Neutrophil (primary cell): ENCODE measurements around the gene PITPNC1.
"Not testable (repeated sequence)": the region's sequence is repeated elsewhere in the genome, so short reads cannot be mapped to it uniquely, and the experiment has no call there.

Experiments
- H3K27ac ChIP-seq: fragments of 200-600 bp; sonication (generic); 2 replicates; pipeline ENCODE4 v1.5.1; 2016; ENCODE audit warnings: mild to moderate bottlenecking, moderate library complexity
- H3K27me3 ChIP-seq: fragments of 200-600 bp; sonication (generic); 2 replicates; pipeline ENCODE4 v1.6.0; 2016; ENCODE audit warnings: mild to moderate bottlenecking
- H3K36me3 ChIP-seq: fragments of 200-600 bp; sonication (generic); 2 replicates; pipeline ENCODE4 v1.5.1; 2017
- H3K4me1 ChIP-seq, 2 experiments: fragments of 200-600 bp in 1 of 2; sonication (generic) in 1 of 2; 1 replicate in 1 of 2; 2 replicates in 1 of 2; pipeline versions ENCODE4 v1.5.1 to v1.6.1; 2013 to 2016; ENCODE audit warnings: low read depth in 1 of 2, low read length in 1 of 2, mild to moderate bottlenecking in 1 of 2, moderate library complexity in 1 of 2; ENCODE audit not compliant: control insufficient read depth in 1 of 2, insufficient read depth in 1 of 2
- H3K4me3 ChIP-seq, 2 experiments: fragments of 200-600 bp in 1 of 2; sonication (generic) in 1 of 2; 1 replicate in 1 of 2; 2 replicates in 1 of 2; pipeline ENCODE4 v1.5.1; 2013 to 2016; ENCODE audit warnings: low read depth in 1 of 2, low read length in 1 of 2, mild to moderate bottlenecking in 1 of 2, moderate library complexity in 1 of 2
- H3K9me3 ChIP-seq: fragments of 200-600 bp; sonication (generic); 2 replicates; pipeline ENCODE4 v1.5.1; 2016
- CTCF ChIP-seq: fragments of 200-600 bp; sonication (generic); IDR thresholded peaks from 2 replicates; pipeline ENCODE4 v1.5.1; 2016; ENCODE audit warnings: antibody characterized with exemption

Gene PITPNC1

GRCh38 chr17:67491009-67491680 is 114.1 kb downstream of the PITPNC1 start:
- no peak overlapping the region for H3K4me3 ChIP-seq
- no peak overlapping the region for H3K27ac ChIP-seq
- H3K4me1 ChIP-seq, result peaks cover 11 to 16% of the 10 kb centered on the region in 2 experiments

GRCh38 chr17:67491681-67492024 is 114.6 kb downstream of the PITPNC1 start:
- H3K4me3 ChIP-seq, result no peak overlapping the region
- no peaks in the 10 kb centered on the region for H3K9me3 ChIP-seq
- peaks cover 5% of the 10 kb centered on the region for H3K27me3 ChIP-seq
- H3K4me1 ChIP-seq, result peaks cover 8 to 12% of the 10 kb centered on the region in 2 experiments
- H3K36me3 ChIP-seq, result no peaks in the 10 kb centered on the region
- H3K27ac ChIP-seq, result no peak overlapping the region
- TF ChIP-seq CTCF, result no peak

More at GRCh38 chr17:67491009-67491680, 114.1 kb downstream of the PITPNC1 start:
- no peak for TF ChIP-seq CTCF
- H3K27me3 ChIP-seq, result peaks cover 5% of the 10 kb centered on the region
- no peaks in the 10 kb centered on the region for H3K36me3 ChIP-seq
- H3K9me3 ChIP-seq, result no peaks in the 10 kb centered on the region

- H3K36me3 ChIP-seq, result no peaks in the 10 kb centered on the region
- no peak for TF ChIP-seq CTCF
- no peak overlapping the region for H3K27ac ChIP-seq
- peaks cover 5% of the 10 kb centered on the region for H3K27me3 ChIP-seq
- no peak overlapping the region for H3K4me3 ChIP-seq
- peaks cover 2 to 6% of the 10 kb centered on the region in 2 experiments for H3K4me1 ChIP-seq
- H3K9me3 ChIP-seq, result no peaks in the 10 kb centered on the region
These were observed 115.2 kb downstream of the PITPNC1 start for GRCh38 chr17:67492251-67492740.

- TF ChIP-seq CTCF, result no peak
- H3K4me1 ChIP-seq, result no peaks in the 10 kb centered on the region
- H3K36me3 ChIP-seq, result no peaks in the 10 kb centered on the region
- no peak overlapping the region for H3K27ac ChIP-seq
- H3K4me3 ChIP-seq, result no peak overlapping the region
- no peaks in the 10 kb centered on the region for H3K9me3 ChIP-seq
- H3K27me3 ChIP-seq, result peaks cover 5% of the 10 kb centered on the region
These were observed 115.9 kb downstream of the PITPNC1 start for GRCh38 chr17:67492824-67493517.

- Histone ChIP-seq H3K4me1 (no peaks in the 10 kb centered on the region), H3K4me3 (no peak overlapping the region), H3K27me3 (peaks cover 5% of the 10 kb centered on the region), H3K9me3 (no peaks in the 10 kb centered on the region), H3K36me3 (no peaks in the 10 kb centered on the region), H3K27ac (no peak overlapping the region)
- no peak for TF ChIP-seq CTCF
These were observed 116.7 kb downstream of the PITPNC1 start for GRCh38 chr17:67493812-67494211.

GRCh38 chr17:67495534-67495933 is 118.5 kb downstream of the PITPNC1 start:
- not testable (repeated sequence) for H3K4me1 ChIP-seq, H3K9me3 ChIP-seq, H3K36me3 ChIP-seq, H3K4me3 ChIP-seq, H3K27me3 ChIP-seq, H3K27ac ChIP-seq
